HG03039 (cell line): Measurements from ENCODE around the gene NPY2R.

Experiments
- ATAC-seq: cut with Tn5 transposase; IDR thresholded peaks from one replicate; pipeline ENCODE4 v1.9.1; 2021; ENCODE audit warnings: mild to moderate bottlenecking, moderate library complexity; ENCODE audit not compliant: unreplicated experiment

The NPY2R gene

GRCh38 chr4:155248002-155248896, 39.8 kb downstream of the NPY2R start:
- ATAC-seq = no peak

GRCh38 chr4:155249016-155249566, 40.7 kb downstream of the NPY2R start:
- ATAC-seq = no peak

GRCh38 chr4:155252327-155252726, 43.9 kb downstream of the NPY2R start:
- no peak for ATAC-seq

- no peak for ATAC-seq
These were observed 55.0 kb downstream of the NPY2R start for GRCh38 chr4:155263480-155263879.

GRCh38 chr4:155265113-155265512, 56.7 kb downstream of the NPY2R start:
- no peak for ATAC-seq
